ENCODE results near the gene TXNRD1.

DNA sequence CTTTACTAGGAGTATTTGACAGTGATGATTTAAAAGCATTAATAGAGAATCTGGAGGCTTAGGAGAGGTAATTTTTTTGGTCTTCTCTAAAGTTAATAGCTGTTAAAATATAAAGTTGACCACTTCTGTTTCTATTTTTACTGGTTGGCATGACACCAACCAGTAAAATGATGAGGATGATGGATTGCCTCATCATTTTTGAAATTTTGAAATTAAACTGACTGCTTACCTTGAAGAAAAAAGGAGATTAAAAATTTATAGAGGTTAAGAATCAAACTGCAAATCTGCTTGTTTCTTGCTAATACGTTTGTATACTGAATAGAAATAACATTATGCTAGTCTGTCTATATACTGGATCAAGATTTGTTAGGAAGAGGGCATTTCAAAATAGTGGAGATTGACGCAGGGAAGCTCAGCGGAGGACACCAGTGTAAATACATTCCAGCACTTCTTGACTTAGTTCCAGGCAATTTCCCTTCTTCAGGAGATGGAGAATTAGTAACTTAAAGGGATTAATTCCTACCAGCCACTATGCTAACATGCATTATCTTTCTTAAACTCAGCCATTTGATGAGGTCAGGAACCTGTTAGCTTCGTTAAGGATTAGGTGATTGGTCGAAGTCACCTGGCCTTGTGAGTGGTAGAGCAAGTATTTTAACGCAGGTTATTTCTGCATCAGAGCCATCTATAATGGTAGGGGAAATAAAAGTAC is 91.5 kb downstream of the TXNRD1 start:
- no peak for TF ChIP-seq POLR2A (IDR thresholded peaks at IDR 0.05)
- TF ChIP-seq, protein P1, sequence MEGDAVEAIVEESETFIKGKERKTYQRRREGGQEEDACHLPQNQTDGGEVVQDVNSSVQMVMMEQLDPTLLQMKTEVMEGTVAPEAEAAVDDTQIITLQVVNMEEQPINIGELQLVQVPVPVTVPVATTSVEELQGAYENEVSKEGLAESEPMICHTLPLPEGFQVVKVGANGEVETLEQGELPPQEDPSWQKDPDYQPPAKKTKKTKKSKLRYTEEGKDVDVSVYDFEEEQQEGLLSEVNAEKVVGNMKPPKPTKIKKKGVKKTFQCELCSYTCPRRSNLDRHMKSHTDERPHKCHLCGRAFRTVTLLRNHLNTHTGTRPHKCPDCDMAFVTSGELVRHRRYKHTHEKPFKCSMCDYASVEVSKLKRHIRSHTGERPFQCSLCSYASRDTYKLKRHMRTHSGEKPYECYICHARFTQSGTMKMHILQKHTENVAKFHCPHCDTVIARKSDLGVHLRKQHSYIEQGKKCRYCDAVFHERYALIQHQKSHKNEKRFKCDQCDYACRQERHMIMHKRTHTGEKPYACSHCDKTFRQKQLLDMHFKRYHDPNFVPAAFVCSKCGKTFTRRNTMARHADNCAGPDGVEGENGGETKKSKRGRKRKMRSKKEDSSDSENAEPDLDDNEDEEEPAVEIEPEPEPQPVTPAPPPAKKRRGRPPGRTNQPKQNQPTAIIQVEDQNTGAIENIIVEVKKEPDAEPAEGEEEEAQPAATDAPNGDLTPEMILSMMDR (IDR thresholded peaks at IDR 0.05) = no peak

All from prostate gland (tissue), 2 donors.